AG10803 (cell line): ENCODE results near the gene BRWD1.

Source experiments
- DNase-seq: peaks from one replicate; pipeline ENCODE4 v3.0.0; 2010; ENCODE audit warnings: low read depth
- H3K4me3 ChIP-seq: 2 replicates; pipeline ENCODE4 v1.5.1; 2011; ENCODE audit warnings: mild to moderate bottlenecking, low read length, control low read depth
- CTCF ChIP-seq: conservative IDR thresholded peaks from 2 replicates; pipeline ENCODE4 v1.5.1; 2011; ENCODE audit warnings: mild to moderate bottlenecking, low read length, control low read depth, inconsistent platforms

The BRWD1 gene

GRCh38 chr21:39220150-39220549 lies 93.3 kb downstream of the BRWD1 start:
- H3K4me3 ChIP-seq: no peak overlapping the region
- TF ChIP-seq CTCF: no peak
- DNase-seq: no peak

GRCh38 chr21:39218082-39218409 lies 95.4 kb downstream of the BRWD1 start:
- H3K4me3 ChIP-seq: no peak overlapping the region
- TF ChIP-seq CTCF: no peak
- DNase-seq: no peak

GRCh38 chr21:39217356-39218081 lies 95.9 kb downstream of the BRWD1 start:
- no peak overlapping the region for H3K4me3 ChIP-seq
- TF ChIP-seq CTCF: no peak
- DNase-seq: no peak

GRCh38 chr21:39216290-39216689 lies 97.1 kb downstream of the BRWD1 start:
- DNase-seq: no peak

GRCh38 chr21:39215078-39215477 lies 98.4 kb downstream of the BRWD1 start:
- TF ChIP-seq CTCF: no peak
- no peak overlapping the region for H3K4me3 ChIP-seq
- no peak for DNase-seq

More at GRCh38 chr21:39216290-39216689, 97.1 kb downstream of the BRWD1 start:
- no peak for TF ChIP-seq CTCF
- H3K4me3 ChIP-seq: no peak overlapping the region

GRCh38 chr21:39209334-39209688 lies 104.1 kb downstream of the BRWD1 start:
- H3K4me3 ChIP-seq: no peak overlapping the region
- TF ChIP-seq CTCF: no peak
- no peak for DNase-seq

- H3K4me3 ChIP-seq: no peak overlapping the region
- DNase-seq: no peak
- no peak for TF ChIP-seq CTCF
These were observed 104.7 kb downstream of the BRWD1 start for GRCh38 chr21:39208624-39209333.
